HepG2 (cell line): ENCODE measurements around the gene CFAP97D1. TPM values are rescaled to one million over a fixed set of nuclear protein-coding genes. Genes with fewer than 3 reads are reported as not detected.
A peak's percentile ranks its signal among the peaks of the same experiment; 100 is the strongest.

ENCODE experiments used
- ARHGAP35 ChIP-seq: sonication (generic); formaldehyde crosslinking; IDR thresholded peaks from 2 replicates; pipeline ENCODE4 v1.9.0; 2022; ENCODE audit warnings: mild to moderate bottlenecking, inconsistent platforms, moderate library complexity, missing genetic modification reagents, borderline replicate concordance
- CCAR2 ChIP-seq: fragments of 200-400 bp; formaldehyde crosslinking; optimal IDR thresholded peaks from 2 replicates; pipeline ENCODE3; 2018; ENCODE audit warnings: low read depth, mild to moderate bottlenecking, low read length, moderate library complexity
- DNMT1 ChIP-seq: sonication (generic); formaldehyde crosslinking; IDR thresholded peaks from 2 replicates; pipeline ENCODE4 v1.5.1; 2020; ENCODE audit warnings: mild to moderate bottlenecking, missing genetic modification reagents
- EED ChIP-seq: sonication (generic); formaldehyde crosslinking; IDR thresholded peaks from 2 replicates; pipeline ENCODE4 v1.5.0; 2020; ENCODE audit warnings: mild to moderate bottlenecking, missing genetic modification reagents
- ELF1 ChIP-seq: sonication (generic); formaldehyde crosslinking; IDR thresholded peaks from 2 replicates; pipeline ENCODE4 v1.4.0; 2020; ENCODE audit warnings: missing genetic modification reagents
- MNT ChIP-seq: fragments of 450-650 bp; IDR thresholded peaks from 2 replicates; pipeline ENCODE4 v1.6.1; 2016
- MTA1 ChIP-seq: sonication (generic); formaldehyde crosslinking; IDR thresholded peaks from 2 replicates; pipeline ENCODE4 v1.4.0; 2020; ENCODE audit warnings: missing genetic modification reagents, mild to moderate bottlenecking, borderline replicate concordance
- MYPOP ChIP-seq: sonication (generic); formaldehyde crosslinking; IDR thresholded peaks from 2 replicates; pipeline ENCODE4 v1.8.1; 2023; ENCODE audit warnings: mild to moderate bottlenecking, moderate library complexity, missing genetic modification reagents
- RORA ChIP-seq: sonication (generic); formaldehyde crosslinking; IDR thresholded peaks from 2 replicates; pipeline ENCODE4 v1.5.0; 2020; ENCODE audit warnings: mild to moderate bottlenecking, missing genetic modification reagents, moderate library complexity
- SCMH1 ChIP-seq: sonication (generic); formaldehyde crosslinking; IDR thresholded peaks from 2 replicates; pipeline ENCODE4 v1.9.0; 2021; ENCODE audit warnings: missing genetic modification reagents, mild to moderate bottlenecking, borderline replicate concordance
- TBX2 ChIP-seq: sonication (generic); formaldehyde crosslinking; IDR thresholded peaks from 2 replicates; pipeline ENCODE4 v1.5.0; 2020; ENCODE audit warnings: missing genetic modification reagents, mild to moderate bottlenecking, borderline replicate concordance
- TEAD3 ChIP-seq: optimal IDR thresholded peaks from 2 replicates; pipeline ENCODE3; 2016; ENCODE audit warnings: borderline replicate concordance
- ZBTB40 ChIP-seq, 2 experiments: fragments of 450-650 bp in 1 of 2; sonication (generic) in 1 of 2; formaldehyde crosslinking in 1 of 2; IDR thresholded peaks; 2 replicates each; pipeline versions ENCODE4 v1.6.1 to v1.8.0; 2016 to 2022; ENCODE audit warnings: antibody characterized with exemption in 1 of 2, mild to moderate bottlenecking in 1 of 2, missing genetic modification reagents in 1 of 2
- ZNF136 ChIP-seq: sonication (generic); formaldehyde crosslinking; IDR thresholded peaks from 2 replicates; pipeline ENCODE4 v1.8.1; 2022; ENCODE audit warnings: low read depth, mild to moderate bottlenecking, moderate library complexity, missing genetic modification reagents
- ZNF263 ChIP-seq: sonication (generic); formaldehyde crosslinking; IDR thresholded peaks from 2 replicates; pipeline ENCODE4 v1.4.0; 2020; ENCODE audit warnings: missing genetic modification reagents
- ZNF34 ChIP-seq: sonication (generic); formaldehyde crosslinking; IDR thresholded peaks from 2 replicates; pipeline ENCODE4 v1.4.0; 2020; ENCODE audit warnings: mild to moderate bottlenecking, missing genetic modification reagents, borderline replicate concordance
- ZNF563 ChIP-seq: sonication (generic); formaldehyde crosslinking; IDR thresholded peaks from 2 replicates; pipeline ENCODE4 v1.8.0; 2022; ENCODE audit warnings: mild to moderate bottlenecking, moderate library complexity, missing genetic modification reagents
- ZNF572 ChIP-seq: sonication (generic); formaldehyde crosslinking; IDR thresholded peaks from 2 replicates; pipeline ENCODE4 v1.5.1; 2020; ENCODE audit warnings: mild to moderate bottlenecking, missing genetic modification reagents
- polyA plus RNA-seq, 8 experiments: library from polyadenylated mRNA; depleted of rRNA in 3 of 8; stranded (reverse) in 7 of 8; unstranded in 1 of 8; fragments of >200 nt; fragmentation: Illumina TruSeq in 4 of 8; extraction: Trizol in 4 of 8; gene quantifications; 2 replicates each; pipeline versions ENCODE4 v1.2.1 to v1.2.3, GENCODE V29; 2011 to 2016; ENCODE audit warnings: low read depth in 4 of 8, missing spikeins in 1 of 8, mixed read lengths in 1 of 8; ENCODE audit not compliant: insufficient read depth in 1 of 8
- total RNA-seq, 5 experiments: library from RNA; depleted of rRNA; stranded (reverse); fragments of >200 nt; fragmentation: Illumina TruSeq; extraction: Trizol; gene quantifications; 2 replicates each; pipeline ENCODE4 v1.2.3, GENCODE V29; 2016; ENCODE audit warnings: low read depth in 1 of 5

CFAP97D1 gene
- total and polyA plus RNA-seq, 2 of the 13 experiments (the other 11 are each of a cell fraction or from before 2014, with no cell fraction given) = 0.02 TPM; not detected in 1

- TF ChIP-seq MYPOP (peak; percentile 68; the same call in 1 of the 2 replicates), ARHGAP35 (CRISPR knock-in tag) (0 out of 2 replicates have a peak, but pooled peaks have one; percentile 54), TBX2 (no peak), ZBTB40 (IDR thresholded peaks at IDR 0.05) (no peak), ZBTB40 (CRISPR knock-in tag; IDR thresholded peaks at IDR 0.05) (peak; percentile 57; the same call in 1 of the 2 replicates), TEAD3 (CRISPR knock-in tag) (no peak), ZNF263 (CRISPR knock-in tag) (no peak), CCAR2 (no peak), ZNF563 (CRISPR knock-in tag) (peak; percentile 68; the same call in 1 of the 2 replicates), ELF1 (no peak), ZNF34 (CRISPR knock-in tag) (no peak), DNMT1 (0 out of 2 replicates have a peak, but pooled peaks have one; percentile 18), ZNF572 (no peak), MTA1 (CRISPR knock-in tag) (peak; percentile 85; the same call in 1 of the 2 replicates), RORA (CRISPR knock-in tag) (no peak), ZNF136 (CRISPR knock-in tag) (no peak), MNT (no peak), SCMH1 (no peak), EED (CRISPR knock-in tag) (no peak; the same call in 1 of the 2 replicates)
Observed at GRCh38 chr17:43755389-43755875, 24.8 kb upstream of the CFAP97D1 start (continued).
